ENCODE results near the gene OST4.
"Not testable (repeated sequence)": the region's sequence is repeated elsewhere in the genome, so short reads cannot be mapped to it uniquely, and the experiment has no call there.

OST4 gene

GRCh38 chr2:27078267-27079194, 7.1 kb upstream of the OST4 start, which contains the start of gene EMILIN1:
TSS of gene EMILIN1 (plus strand) at chr2:27078615. CDS start at chr2:27079066, 451 bp downstream.
- DNase-seq: no peak

GRCh38 chr2:27077231-27077630, 5.8 kb upstream of the OST4 start:
- DNase-seq: no peak

- DNase-seq: no peak
Observed at GRCh38 chr2:27076323-27076722, 4.9 kb upstream of the OST4 start.

GRCh38 chr2:27075566-27075871, 4.1 kb upstream of the OST4 start:
- DNase-seq: not testable (repeated sequence)

GRCh38 chr2:27074738-27075565, 3.5 kb upstream of the OST4 start:
- peak; percentile 50 for DNase-seq

GRCh38 chr2:27073782-27074181, 2.3 kb upstream of the OST4 start:
- DNase-seq: no peak

- no peak for DNase-seq
Observed at GRCh38 chr2:27072920-27073319, 1.5 kb upstream of the OST4 start.

- DNase-seq: no peak
Observed at GRCh38 chr2:27071990-27072830, 756 bp upstream of the OST4 start.

GRCh38 chr2:27070653-27071276, 689 bp downstream of the OST4 start:
- no peak for DNase-seq

- DNase-seq: no peak
Observed at GRCh38 chr2:27069961-27070618, 1.4 kb downstream of the OST4 start.

GRCh38 chr2:27069436-27069835, 2.0 kb downstream of the OST4 start:
- no peak for DNase-seq

GRCh38 chr2:27067385-27067784, 4.1 kb downstream of the OST4 start:
- no peak for DNase-seq

- no peak for DNase-seq
Observed at GRCh38 chr2:27065128-27065527, 6.3 kb downstream of the OST4 start.

GRCh38 chr2:27060323-27060722, 11.1 kb downstream of the OST4 start:
- DNase-seq: no peak

- DNase-seq: no peak
Observed at GRCh38 chr2:27059141-27059820, 12.2 kb downstream of the OST4 start.

- DNase-seq: no peak
Observed at GRCh38 chr2:27058210-27058609, 13.2 kb downstream of the OST4 start.

- no peak for DNase-seq
Observed at GRCh38 chr2:27057184-27057583, 14.3 kb downstream of the OST4 start.

GRCh38 chr2:27054721-27055120, 16.7 kb downstream of the OST4 start:
- DNase-seq: no peak

- DNase-seq: no peak
Observed at GRCh38 chr2:27053776-27054175, 17.7 kb downstream of the OST4 start.

GRCh38 chr2:27053321-27053720, 18.1 kb downstream of the OST4 start:
- DNase-seq: no peak

GRCh38 chr2:27051902-27052645, 19.4 kb downstream of the OST4 start:
- no peak for DNase-seq

Data from NCI-H1694 (cell line).